Activated naive CD4-positive, alpha-beta T cell treated with Interleukin-2 at 50 U/mL for 16 hours (primary cell): ENCODE data around the gene TMEM132E.

ENCODE experiments used
- DNase-seq: peaks from one replicate; pipeline ENCODE4 v3.0.0-alpha.2; 2020

Gene TMEM132E

DNA sequence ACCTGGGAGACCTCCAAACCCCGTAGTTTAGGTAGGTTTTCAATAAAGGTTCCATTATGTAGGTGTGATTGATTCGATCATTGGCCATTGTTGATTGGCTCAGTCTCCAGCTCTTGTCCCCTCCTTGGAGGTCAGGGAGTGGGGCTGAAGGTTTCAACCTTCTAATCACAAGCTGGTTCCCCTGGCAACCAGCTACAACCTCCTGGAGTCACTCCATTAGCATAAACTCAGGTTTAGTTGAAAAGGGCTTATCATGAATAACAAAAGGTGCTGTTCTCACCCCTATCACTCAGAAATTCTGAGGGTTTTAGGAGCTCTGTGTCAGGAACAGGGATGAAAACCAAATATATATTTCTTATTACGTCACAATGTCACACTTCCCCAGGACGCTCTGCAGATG lies 28.5 kb downstream of the TMEM132E start:
- DNase-seq = no peak

DNA sequence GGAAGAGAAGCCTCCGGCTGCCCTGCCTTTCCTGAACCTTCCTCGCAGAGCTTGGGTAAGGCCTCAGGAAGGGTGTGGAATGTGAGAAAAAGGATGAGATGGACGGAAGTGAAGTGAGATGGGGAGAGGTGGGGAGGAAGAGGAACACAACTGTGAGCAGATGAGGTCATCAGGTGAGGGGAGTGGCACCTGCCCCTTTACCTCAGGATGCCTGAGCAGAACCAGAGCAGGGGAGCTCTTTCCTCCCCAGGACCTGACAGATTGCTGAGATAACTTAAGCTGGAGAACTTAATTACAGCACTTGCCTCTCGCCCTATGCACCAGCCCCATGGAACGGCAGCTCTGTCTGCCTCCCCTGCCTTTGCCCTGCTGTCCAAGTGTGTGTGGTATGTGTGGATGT lies 29.8 kb downstream of the TMEM132E start:
- no peak for DNase-seq

DNA sequence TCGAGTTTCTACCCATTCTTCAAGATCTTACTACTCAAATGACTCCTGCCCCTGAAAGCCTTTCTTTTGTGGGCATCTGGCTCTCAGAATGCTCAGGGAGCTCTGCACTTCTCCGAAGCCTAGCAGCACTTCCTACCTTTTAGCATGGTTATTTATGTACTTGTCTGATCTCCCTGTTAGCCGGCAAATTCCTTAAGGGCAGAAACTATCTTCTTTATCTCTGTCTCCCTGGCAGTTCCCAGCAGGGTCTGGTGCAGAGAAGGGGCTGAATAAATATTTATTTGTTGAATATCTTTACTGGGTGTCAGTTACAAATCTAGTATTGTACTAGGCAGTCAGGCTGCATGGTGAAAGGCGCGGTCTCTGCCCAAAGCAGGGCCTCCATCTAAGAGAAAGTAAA lies 30.7 kb downstream of the TMEM132E start:
- no peak for DNase-seq

DNA sequence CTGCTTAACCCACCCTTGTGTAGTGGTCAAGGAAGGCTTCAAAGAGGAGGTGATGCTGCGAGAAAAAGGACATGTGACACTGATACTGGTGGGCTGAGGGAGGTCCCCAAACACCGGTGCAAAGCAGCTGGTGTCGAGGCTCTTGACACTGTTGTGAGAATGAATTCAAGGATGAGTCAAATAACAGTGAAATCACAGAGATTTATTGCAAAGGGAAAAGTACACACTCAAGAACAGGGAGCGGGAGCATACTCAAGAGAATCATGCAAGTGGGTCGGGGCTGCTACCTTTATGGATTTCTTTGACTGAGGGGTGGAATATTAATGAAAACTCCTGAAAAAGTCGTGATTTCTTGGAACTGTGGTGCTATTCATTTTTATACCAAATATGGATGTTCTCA lies 31.1 kb downstream of the TMEM132E start:
- DNase-seq = no peak

DNA sequence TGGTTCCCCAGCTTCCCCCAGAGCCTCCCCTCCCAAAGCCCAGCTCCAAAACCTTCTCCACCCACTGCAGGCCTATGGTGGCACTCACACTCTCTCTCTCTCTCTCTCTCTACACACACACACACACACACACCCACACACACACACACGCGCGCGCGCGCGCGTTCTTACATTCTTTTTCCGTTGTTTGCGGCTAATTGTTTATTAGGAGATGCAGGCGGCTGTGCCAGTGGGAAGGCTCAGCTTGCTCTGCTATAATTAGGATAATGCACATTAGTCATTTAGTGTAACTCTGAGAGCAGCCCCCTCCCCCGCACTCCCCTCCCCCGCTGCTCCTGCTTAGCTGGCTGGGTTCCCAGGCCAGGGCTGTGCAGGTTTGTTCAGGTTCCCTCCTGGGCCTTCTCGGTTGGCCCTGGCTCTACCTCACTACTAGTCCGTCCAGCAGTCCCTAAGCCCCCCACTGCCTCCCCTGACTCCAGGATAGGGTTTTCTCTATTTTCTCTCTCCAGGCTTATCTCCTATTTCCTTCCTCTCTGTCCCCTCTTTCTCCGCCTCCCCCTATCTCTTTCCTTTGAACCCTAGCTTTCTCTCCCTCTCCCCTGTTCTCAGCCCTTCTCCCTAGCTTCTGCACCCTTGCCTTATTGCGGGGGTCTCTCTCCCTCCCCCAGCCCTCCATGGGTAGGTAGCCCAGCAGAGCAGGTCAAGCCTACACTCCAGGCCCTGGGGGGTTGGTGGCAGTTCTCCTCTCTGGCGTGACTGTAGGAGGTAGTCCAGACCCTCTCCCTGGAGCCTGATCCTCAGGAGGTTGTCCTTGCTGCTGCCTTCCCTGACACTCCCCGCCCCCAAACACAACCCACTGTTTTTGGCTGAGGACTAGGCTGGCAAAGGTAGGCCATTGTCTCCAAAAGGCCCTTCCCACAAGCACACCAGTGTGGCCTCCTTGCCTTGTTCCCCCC lies 34.0 kb downstream of the TMEM132E start:
- no peak for DNase-seq

DNA sequence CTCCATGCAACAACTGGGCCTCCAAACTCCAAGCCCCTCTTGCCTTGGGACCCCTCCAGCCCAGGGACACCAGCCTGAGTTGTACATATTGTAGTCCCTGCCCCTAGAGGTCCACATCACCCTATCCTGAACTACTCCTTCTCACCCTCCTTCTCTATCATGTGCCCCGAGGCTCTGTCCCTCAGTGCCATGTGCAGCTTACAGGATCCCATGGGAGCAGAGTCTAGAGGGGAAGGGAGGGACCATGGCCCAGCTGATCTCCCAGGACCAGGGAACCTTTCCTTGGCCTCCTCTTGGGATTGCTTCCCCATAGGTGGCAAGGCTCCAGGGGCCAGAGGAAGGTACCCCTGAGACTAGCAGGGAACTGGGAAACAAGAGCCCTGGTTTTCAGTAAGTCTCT lies 35.3 kb downstream of the TMEM132E start:
- no peak for DNase-seq

DNA sequence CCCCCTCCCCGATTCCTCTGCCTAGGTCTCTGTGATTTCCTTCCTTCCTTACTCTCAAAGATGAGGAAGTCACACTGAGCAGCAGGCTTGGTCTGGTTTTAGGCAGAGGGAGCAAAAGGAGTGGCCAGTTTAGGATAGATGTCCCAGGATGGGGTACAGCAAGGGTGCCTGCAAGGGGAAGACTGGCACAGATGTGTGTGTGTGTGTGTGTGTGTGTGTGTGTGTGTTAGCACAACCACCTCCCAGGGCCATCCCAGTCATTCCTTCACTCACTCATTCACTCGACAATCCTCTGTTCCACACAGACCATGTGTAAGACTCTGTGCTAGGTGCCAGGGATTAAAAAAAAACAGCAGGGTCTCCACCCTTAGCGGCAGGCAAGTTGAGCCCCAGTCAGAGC lies 35.9 kb downstream of the TMEM132E start:
- no peak for DNase-seq

DNA sequence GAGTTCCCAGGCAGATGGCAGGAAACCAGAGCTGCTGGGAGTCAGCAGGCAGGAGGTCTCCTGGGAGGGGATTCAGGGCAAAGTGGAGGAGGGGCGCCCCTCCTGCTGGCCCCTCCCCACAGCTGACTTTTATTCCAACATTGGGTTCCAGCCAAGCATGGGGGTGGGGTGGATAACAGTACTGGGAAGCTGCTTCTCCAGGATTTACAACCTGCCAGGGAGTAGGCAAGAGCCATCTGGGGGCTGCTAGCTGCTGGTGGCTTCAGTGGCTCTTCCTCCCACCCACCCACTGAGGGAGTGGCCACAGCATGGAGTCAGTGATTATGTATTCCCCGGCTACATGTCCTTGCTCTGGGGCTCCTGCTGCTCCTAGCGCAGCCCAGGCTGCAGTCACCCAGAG lies 36.8 kb downstream of the TMEM132E start:
- no peak for DNase-seq

DNA sequence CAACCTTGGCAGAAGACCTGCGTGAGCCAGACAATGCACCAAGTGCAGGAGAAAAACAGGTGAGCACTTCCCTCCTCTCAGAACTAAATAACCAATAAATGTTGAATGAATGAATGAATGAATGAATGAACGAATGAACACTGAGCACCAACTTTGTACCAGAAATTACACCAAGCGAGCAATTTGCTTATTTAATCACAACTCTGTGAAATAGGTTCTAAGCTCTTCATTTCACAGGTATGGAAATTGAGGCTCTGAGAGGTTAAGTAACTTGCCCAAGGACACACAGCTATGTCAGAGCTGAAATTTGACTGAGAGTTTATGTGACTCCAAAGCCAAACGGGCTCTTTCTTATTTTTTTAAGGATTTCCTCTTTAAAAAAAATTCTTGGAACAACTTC lies 38.0 kb downstream of the TMEM132E start:
- DNase-seq = no peak

DNA sequence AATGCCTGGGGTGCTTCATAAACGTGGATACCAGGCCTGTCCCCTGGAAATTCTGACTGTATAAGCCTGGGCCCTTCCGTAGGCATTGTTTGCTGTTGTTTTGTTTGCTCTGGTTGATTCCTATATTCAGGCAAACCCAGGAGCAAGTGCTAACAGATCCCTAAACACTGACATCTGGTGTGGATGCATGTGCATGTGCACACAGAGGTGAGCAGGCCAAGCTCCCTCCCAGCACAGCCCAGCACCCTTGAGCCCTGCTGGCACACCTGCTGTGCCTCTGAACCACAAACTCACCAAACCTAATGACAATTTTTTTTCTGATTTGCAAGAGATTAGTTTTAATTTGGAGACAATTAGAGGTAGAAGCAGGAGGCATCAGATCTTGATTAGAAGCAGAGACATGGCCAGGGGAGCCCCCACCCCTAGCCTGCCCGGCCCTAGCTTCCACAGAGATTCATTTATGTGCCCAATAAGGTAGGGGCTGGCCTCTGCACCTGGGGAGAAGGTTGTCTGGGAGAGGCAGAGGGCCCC lies 40.4 kb downstream of the TMEM132E start:
- no peak for DNase-seq

DNA sequence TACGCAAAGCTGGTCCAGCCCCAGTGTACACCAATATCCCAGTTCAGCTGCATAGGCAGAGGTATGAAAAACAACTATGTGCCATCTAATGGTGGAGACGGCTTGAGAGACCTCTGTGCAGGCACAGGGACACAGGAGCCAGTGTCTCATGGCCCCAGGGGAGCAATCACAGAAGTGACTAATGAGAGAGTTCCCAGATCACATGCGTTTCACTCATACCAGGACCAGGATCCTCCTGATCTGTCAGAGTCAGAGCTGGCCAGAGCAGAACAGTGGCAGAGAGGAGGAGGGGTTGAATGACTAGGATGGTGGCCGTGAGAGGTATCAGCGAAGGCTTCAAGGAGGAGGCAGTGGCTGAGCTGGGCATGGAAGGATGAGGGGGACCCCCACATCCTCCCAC lies 41.1 kb downstream of the TMEM132E start:
- DNase-seq = no peak

DNA sequence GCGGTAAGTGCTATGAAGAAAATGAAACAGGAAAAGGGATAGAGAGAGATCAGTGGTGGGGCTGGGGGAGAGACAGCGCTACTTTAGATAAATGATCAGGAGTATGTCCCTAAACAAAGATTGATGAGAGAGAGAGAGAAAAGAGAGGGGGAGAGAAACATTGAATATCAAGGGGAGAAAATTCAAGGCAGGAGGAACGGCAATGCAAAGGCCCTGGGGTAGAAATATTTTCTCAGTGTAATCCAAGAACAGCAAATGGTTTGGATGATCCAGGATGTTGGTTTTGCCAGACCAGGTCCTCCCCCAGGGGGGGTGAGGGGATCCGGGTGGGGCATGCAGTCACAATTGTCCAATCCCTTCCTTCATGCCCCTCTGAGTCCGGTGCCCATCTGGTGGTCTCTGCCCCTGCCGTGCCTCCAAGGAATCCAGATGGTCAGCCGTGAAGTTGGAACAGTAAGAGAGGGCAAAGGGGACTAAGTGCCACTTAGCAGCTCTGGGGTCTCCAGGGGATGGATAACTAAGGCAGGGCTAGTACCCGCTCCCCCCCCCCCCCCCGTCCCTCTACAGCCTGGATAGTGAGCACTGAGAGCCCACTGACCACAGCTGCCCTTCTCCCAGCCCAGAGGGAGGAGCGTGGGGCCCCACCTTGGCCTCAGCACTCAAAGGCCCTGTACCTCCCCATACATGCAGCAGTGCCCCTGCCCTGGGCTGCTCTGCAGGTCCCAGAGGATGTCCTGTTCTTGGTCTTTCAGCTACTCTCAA lies 43.7 kb downstream of the TMEM132E start:
- DNase-seq = no peak

DNA sequence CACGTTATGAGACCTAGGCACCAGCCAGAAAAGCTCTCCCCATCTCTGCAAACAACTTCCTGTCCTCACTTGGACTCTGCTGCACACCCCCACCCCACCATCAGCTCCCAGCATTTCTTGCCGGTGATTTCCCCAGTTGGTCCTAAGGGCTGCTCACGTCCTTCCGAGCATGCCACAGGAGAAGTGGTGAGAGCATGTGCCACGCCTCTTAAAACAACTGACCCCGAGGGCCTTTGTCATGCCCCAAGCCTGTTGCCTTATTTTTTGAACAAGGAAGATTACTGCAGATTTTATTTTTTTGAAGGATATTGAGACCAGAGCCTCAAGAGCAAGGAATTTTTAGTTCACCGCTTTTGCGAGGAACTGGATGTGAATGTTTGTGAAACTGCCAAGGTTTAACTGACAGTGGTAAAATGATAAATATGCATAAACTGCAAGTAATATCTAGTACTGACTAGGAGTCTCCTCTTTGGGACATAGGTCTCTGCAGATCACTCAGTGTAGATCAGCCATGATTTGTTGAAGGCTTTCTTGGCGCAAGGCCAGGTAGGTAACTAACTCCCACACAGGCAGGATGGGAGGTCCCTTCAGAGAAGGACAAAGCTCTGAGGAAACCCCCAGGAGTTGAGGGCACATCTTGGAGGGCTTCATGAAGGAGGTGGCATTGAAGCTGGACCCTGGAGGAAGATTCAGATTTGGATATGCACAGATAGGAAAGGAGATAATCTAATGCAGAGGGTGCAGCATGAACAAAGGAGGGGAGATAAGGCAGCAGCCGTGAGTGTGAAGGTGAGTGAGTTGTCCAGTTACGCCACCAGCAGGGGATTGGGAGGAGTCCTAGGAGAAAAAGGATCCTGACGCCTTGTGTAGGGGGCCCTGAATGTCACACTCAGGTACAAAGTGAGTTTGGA lies 44.7 kb downstream of the TMEM132E start:
- DNase-seq = no peak

DNA sequence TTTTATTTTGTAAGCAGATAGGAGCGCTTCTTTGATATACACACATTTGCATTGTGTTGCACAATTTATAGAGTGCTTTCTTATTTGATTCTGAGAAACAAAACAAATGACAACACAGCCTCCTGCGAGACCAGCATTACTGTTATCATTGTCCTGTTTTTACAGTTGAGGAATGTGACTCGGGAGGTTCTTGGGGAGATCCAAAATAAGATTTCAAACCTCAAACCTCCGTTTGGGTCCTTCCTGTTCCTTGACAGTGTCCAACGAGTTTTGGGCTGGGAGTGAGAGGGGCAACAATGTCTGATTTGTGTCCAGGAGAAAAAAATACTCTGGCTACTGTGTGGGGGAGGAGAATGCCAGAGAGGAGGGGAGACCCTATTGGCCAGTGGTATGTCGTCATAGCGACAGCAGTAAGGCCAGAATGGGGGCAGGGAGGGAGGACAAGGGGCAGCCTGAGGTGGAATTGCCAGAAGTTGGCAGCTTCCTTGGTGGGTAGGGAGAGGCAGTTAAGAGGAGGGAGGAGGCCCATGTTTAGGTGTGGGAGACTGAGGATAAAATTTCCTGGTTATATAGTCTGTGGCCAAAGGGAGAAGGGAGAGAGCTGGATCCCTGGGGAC lies 45.5 kb downstream of the TMEM132E start:
- DNase-seq = no peak

DNA sequence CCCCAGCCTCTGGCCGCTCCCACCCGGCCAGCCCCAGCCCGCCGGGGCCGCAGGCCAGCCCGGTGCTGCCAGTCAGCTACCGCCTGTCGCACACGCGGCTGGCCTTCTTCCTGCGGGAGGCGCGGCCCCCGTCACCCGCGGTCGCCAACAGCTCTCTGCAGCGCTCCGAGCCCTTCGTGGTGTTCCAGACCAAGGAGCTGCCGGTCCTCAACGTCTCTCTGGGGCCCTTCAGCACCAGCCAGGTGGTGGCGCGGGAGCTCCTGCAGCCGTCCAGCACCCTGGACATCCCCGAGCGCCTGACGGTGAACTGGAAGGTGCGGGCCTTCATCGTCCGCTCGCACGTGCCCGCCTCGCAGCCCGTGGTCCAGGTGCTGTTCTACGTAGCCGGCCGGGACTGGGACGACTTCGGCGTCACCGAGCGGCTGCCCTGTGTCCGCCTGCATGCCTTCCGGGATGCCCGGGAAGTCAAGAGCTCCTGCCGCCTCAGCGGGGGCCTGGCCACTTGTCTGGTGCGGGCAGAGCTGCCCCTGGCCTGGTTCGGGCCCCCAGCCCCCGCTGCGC lies 46.8 kb downstream of the TMEM132E start:
- no peak for DNase-seq

DNA sequence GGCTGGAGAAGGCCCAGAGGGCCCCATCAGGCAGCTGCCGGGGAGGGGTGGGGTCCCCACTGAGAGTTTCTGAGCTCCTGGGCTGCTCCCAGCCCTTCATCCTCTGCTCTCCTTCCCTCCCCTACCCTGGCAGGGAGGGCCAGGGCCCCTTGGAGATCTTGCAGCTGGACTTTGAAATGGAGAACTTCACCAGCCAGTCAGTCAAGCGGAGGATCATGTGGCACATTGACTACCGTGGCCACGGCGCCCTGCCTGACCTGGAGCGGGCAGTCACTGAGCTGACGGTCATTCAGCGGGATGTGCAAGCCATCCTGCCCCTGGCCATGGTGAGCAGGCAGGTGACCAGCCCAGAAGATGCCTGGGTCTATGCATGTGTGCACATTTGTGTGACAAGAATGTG lies 49.5 kb downstream of the TMEM132E start:
- DNase-seq = no peak

DNA sequence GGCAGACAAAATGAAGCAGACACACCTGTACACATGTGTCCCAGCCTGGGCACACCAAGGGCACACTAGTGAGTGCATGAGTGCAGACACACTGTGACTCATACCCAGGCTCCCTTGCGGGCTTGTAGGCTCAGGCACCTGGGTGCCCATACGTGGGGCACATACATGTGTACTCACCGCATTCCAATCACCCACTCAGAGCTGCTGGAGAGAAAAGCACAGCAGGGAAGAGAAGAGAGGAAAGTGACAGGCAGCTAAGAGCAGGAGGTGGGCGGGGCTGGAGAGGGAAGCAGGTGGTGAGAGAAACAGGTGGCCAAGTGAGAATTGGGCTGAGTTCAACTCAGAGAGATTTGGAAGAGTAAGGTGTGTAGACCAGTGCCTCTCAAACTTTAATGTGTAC lies 54.0 kb downstream of the TMEM132E start:
- no peak for DNase-seq

DNA sequence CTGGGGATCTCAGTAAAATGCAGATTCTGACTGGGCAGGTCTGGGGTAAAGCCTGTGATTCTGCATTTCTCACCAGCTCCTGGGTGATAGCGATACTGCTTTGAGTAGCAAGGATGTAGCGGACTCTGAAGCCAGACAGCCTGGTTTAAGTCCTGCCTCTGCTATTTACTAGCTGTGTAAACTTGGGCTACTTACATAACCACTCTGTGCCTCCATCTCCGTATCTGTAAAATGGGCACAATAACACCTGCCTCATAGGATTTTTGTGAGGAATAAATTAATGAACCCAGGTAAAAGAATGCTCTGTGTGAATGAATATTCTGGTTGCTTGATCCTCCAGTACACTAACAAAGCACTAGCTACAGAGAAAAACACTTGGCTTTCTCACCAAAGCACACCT lies 54.4 kb downstream of the TMEM132E start:
- no peak for DNase-seq

DNA sequence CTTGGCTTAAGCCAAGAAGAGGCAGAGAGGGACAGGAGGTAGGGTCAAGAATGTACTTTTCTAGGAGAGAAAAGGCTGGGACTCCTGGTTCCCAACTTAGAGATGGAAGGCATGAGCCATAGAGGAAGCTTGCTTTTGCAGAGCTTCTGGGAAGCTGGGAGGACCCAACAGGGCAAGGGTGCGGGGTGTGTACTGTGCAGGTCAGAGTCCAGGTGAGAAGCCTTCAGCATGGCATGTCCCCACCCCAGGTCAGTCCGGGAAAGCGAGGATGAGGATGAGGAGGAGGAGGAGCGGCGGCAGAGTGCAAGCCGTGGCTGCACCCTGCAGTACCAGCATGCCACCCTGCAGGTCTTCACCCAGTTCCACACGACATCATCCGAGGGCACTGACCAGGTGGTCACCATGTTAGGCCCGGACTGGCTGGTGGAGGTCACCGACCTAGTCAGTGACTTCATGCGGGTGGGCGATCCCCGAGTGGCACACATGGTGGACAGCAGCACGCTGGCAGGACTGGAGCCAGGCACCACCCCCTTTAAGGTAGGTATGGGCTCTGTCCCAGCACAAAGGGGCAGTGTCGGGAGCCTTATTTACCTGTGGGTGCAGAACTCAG lies 55.3 kb downstream of the TMEM132E start:
- DNase-seq = no peak

DNA sequence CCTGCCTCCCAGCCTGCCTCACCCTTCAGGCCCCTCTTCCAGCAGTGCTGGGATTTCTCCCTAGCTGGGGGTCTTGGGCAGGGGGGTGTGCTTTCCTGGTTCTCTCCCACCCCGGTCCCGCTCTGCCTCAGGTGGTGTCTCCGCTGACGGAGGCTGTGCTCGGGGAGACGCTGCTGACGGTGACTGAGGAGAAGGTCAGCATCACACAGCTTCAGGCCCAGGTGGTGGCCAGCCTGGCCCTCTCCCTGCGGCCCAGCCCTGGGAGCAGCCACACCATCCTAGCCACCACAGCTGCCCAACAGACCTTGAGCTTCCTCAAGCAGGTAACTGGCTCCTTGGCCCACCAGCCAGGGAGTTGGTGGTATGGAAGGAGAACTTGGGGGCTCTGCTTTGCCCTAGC lies 56.5 kb downstream of the TMEM132E start:
- DNase-seq = no peak

DNA sequence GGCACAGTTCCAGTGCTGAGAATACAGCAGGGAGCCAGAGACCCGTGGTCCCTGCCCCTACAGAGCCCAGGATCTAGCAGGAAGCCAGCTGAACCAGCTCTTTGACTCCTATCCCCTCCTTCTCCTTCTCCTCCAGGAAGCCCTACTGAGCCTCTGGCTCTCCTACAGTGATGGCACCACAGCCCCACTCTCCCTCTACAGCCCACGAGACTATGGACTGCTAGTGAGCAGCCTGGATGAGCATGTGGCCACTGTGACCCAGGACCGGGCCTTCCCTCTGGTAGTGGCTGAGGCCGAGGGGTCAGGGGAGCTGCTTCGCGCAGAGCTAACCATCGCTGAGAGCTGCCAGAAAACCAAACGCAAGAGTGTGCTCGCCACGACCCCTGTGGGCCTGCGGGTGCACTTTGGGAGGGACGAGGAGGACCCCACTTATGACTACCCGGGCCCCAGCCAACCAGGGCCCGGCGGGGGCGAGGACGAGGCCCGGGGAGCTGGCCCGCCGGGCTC lies 57.7 kb downstream of the TMEM132E start:
- no peak for DNase-seq
